ENCODE measurements around the gene IQCF5. TPM values are rescaled to one million over a fixed set of nuclear protein-coding genes. Genes with fewer than 3 reads are reported as not detected.
"Not testable (repeated sequence)": the region's sequence is repeated elsewhere in the genome, so short reads cannot be mapped to it uniquely, and the experiment has no call there.

IQCF5 gene
- total and polyA plus RNA-seq, 2 of the 4 experiments (the other 2 are of a cell fraction), result not detected

DNA sequence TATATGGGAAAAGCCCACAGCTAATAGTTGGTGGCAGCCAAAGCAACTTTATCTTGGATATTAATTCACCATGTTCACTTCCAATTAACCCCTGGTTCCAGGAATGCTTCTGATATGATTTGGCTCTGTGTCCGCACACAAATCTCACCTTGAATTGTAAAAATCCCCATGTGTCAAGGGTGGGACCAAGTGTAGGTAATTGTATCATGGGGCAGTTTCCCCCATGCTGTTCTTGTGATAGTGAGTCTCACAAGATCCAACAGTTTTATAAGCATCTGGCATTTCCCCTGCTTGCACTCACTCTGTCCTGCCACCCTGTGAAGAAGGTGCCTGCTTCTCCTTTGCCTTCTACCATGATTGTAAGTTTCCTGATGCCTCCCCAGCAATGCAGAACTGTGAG lies 6.5 kb downstream of the IQCF5 start:
- DNase-seq; H3K9ac ChIP-seq (ENCODE audit: low read depth, low read length); CTCF ChIA-PET; ATAC-seq (ENCODE audit: low read depth); H4K8ac ChIP-seq (ENCODE audit: low read depth in 2 of 2, low read length in 2 of 2); H2BK20ac ChIP-seq (ENCODE audit: low read depth, low read length); H3K4me3 ChIP-seq (ENCODE audit: insufficient read depth, low read depth, low read length); H4K20me1 ChIP-seq (ENCODE audit: insufficient read depth, low read length); H3K14ac ChIP-seq (replicated peaks; ENCODE audit: low read depth, low read length); H3K79me1 ChIP-seq (ENCODE audit: low read depth in 1 of 2, low read length in 2 of 2); BruUV-seq (replicated peaks); H3K4me2 ChIP-seq (ENCODE audit: low read depth, low read length); H3K4ac ChIP-seq (ENCODE audit: low read depth, low read length); H4K91ac ChIP-seq (ENCODE audit: insufficient read depth, low read depth, low read length); H3K9me1 ChIP-seq (ENCODE audit: insufficient read depth, low read length); H3K23ac ChIP-seq (ENCODE audit: low read depth, low read length); H2AFZ ChIP-seq (replicated peaks; ENCODE audit: low read length, poor library complexity); H3K9me3 ChIP-seq (ENCODE audit: control insufficient read depth, insufficient read depth, low read length); H3K27me3 ChIP-seq (ENCODE audit: control insufficient read depth, insufficient read depth, low read length); dilution Hi-C loops (cut with HindIII; ENCODE audit: low sequenced_read_pairs, unreplicated experiment); H2BK5ac ChIP-seq (ENCODE audit: low read depth, low read length, poor library complexity, severe bottlenecking); H2BK120ac ChIP-seq (ENCODE audit: low read depth, low read length); H3K36me3 ChIP-seq (ENCODE audit: control insufficient read depth, insufficient read depth, low read length); POLR2A ChIA-PET (ENCODE audit: unreplicated experiment); H3K18ac ChIP-seq (ENCODE audit: low read depth, low read length); H3K56ac ChIP-seq (ENCODE audit: extremely low read depth, insufficient read depth, low read length); in situ Hi-C loops (cut with MboI; ENCODE audit: low sequenced_read_pairs); H3K4me1 ChIP-seq (ENCODE audit: control insufficient read depth, insufficient read depth, low read length); H2BK15ac ChIP-seq (ENCODE audit: low read depth, low read length); intact Hi-C loops (cut with micrococcal nuclease); H3K27ac ChIP-seq (ENCODE audit: insufficient read depth, low read length); H2AK5ac ChIP-seq (ENCODE audit: low read depth, low read length); H4K5ac ChIP-seq (ENCODE audit: low read depth, low read length); H2AK9ac ChIP-seq (replicated peaks; ENCODE audit: low read depth, low read length, poor library complexity): not testable (repeated sequence)
- no CpG with 5 or more reads among the region's 1 CpG for WGBS, 2 experiments (ENCODE audit: extremely low coverage in 2 of 2, insufficient read length in 1 of 2)
